GM12873 (cell line): ENCODE data around the gene NAA80.

Source experiments
- CTCF ChIP-seq: IDR thresholded peaks from 2 replicates; pipeline ENCODE4 v1.5.1; 2012; ENCODE audit warnings: low read depth, mild to moderate bottlenecking, moderate library complexity, low read length, control low read depth; ENCODE audit not compliant: insufficient read depth; ENCODE audit errors: missing control alignments

The NAA80 gene

GRCh38 chr3:50303013-50303815, 4.0 kb upstream of the NAA80 start, which contains the start of gene HYAL1:
TSS of gene HYAL1 (minus strand) at chr3:50303574. CDS start at chr3:50302956, 618 bp downstream.
- peak; percentile 4 for TF ChIP-seq CTCF

DNA sequence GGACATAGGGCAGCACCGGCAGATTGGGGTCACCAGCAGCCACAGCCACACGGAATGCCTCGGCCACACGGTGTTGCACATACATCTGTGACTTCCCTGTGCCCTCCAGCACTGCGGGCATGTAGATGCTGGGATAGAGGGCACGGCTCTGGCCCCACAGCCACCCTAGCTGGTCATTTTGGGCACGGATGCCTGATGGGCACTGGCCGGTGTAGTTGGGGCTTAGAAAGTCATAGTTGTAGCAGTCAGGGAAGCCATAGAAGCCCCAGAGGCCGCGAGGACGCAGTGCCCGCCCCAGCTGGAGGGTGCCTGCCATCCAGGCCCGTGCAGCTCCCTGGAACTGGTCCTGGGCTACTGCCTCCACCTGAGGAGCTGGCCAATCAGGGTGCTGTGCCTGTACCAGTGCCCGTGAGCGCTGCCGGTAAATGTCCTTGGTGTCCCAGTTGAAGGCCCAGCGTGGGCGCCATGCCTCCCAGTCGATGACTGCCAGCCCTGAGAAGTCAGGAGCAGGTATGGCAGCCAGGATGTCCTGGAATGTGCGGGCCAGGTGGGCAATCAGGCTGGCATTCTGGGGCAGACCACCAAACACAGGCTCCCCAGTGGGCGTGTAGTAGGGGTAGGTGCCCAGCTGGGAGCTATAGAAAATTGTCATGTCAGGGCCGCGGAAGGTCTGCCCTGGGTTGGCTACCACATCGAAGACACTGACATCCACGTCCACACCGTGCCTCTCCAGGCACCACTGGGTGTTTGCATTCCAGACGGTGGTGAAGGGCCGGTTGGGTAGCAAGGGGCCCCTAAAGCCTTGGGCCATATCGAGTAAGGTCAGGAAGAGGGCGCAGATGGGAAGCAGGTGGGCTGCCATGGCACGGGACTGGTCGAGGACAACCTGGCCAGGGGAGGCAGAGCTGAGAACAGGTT, 3.1 kb upstream of the NAA80 start:
- TF ChIP-seq CTCF, result no peak

DNA sequence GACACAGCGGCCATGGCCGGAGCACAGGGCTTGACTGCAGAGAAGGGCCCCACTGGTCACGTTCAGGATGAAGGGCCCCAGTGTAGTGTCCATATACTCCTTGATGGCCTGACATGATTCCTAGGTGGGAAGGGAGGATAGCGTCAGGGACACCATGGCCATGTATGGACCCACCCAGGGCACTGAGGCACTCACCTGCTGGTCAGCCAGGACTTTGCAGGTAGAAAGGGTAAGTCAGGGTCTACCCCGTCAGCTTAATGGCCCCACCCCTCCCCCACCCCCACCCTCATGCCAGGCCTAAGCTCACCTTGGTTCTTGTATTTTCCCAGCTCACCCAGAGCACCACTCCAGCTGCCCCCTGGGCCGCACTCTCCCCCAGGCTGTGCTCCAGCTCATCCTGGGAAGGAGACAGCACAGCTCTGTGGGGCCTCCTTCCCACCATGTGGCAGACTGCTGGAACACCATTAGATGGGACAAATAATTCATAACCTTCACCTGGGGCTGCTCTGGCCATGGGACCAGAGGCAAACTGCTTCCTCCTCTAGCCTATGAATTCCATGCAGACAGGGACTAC, 1.6 kb upstream of the NAA80 start:
- no peak for TF ChIP-seq CTCF

GRCh38 chr3:50299929-50300680, 900 bp upstream of the NAA80 start:
- TF ChIP-seq CTCF, result no peak

DNA sequence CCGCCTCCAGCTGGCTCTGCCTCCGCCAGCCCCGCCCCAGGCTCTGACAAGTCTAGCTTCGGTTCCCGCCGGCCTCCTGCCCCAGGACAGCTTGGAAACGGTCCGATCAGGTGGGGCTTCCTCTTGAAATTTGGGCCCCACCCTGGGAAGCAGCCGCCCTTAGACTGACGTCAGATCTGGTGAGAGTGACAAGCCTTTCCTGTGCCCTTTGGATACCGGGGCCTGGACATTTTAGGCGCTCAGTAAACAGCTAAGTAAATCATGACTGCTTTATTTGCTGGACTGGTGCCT, 378 bp upstream of the NAA80 start:
- TF ChIP-seq CTCF, result no peak

DNA sequence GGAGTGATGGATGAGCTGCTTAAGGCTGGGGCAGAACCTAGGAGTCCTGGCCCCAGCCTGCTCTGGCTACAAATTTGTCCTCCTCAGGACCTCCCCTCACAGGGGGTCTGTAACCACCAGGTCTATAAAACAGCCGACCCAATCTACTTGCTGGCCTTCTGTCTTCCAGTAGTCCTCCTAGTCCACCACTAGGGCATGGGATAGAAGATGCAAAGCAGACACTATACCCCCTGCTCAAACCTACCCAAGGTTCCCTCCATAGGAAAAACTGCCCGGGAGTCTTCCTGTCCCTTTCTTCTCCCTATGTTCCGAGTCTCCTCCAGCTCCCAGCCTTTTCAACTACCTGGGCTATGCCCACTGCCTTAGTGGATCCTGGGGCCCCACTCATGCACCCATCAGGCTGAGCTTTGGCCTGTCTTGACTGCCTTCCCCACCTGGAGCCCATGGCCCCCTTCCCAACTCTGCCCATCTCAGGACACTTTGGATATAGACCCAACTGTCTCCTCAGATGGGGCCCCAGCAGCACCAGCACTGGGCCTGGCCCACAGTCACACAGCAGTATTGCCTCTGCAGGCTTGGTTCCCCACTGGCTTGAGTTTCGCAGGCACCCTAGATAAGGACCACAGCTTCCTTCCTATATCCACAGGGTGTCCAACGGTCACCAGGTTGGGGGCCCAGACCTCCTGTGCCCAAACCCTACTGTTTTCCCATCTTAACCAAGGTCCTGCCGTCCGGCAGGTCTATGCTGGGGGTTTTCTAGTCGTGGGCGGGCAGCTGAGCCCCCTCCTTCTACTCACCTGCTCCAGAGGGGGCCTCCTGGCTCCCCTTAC, 1.1 kb downstream of the NAA80 start:
- TF ChIP-seq CTCF, result no peak
